ENCODE measurements around the gene MUTYH.

DNA sequence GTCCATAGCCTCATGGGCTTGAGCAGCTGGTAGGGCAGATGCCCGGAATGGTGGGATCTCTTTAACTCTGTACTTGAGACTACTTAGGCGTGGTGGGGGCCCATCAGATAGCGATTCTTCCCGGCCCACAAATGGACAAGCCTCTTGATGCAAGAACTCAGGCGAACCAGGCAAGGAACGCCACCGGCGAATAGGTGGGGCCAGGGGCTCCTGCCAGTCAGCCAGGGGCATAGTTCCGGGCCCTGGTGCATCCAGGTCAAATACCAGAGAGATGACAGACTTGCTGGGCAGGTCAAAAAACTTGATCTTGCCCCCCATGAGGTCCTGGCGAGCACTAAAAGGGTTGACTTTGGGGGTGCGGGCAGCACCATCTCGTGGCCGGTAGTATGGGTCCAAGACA is 4.8 kb upstream of the MUTYH start:
- TF ChIP-seq POLR2A (IDR thresholded peaks at IDR 0.05; ENCODE audit: low read depth) (no peak), POLR2AphosphoS5 (IDR thresholded peaks at IDR 0.05) (no peak)
- TF ChIP-seq, protein P1, sequence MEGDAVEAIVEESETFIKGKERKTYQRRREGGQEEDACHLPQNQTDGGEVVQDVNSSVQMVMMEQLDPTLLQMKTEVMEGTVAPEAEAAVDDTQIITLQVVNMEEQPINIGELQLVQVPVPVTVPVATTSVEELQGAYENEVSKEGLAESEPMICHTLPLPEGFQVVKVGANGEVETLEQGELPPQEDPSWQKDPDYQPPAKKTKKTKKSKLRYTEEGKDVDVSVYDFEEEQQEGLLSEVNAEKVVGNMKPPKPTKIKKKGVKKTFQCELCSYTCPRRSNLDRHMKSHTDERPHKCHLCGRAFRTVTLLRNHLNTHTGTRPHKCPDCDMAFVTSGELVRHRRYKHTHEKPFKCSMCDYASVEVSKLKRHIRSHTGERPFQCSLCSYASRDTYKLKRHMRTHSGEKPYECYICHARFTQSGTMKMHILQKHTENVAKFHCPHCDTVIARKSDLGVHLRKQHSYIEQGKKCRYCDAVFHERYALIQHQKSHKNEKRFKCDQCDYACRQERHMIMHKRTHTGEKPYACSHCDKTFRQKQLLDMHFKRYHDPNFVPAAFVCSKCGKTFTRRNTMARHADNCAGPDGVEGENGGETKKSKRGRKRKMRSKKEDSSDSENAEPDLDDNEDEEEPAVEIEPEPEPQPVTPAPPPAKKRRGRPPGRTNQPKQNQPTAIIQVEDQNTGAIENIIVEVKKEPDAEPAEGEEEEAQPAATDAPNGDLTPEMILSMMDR (IDR thresholded peaks at IDR 0.05), result no peak
